PC-3 (cell line): ENCODE results near the gene MTMR11. TPM values are rescaled to one million over a fixed set of nuclear protein-coding genes. Genes with fewer than 3 reads are reported as not detected.
A peak's percentile ranks its signal among the peaks of the same experiment; 100 is the strongest.

Experiments
- ATAC-seq: fragments of 200-7000 bp; cut with Tn5 transposase; 2 replicates; pipeline ENCODE4 v1.9.1; 2020; ENCODE audit warnings: mild to moderate bottlenecking, moderate library complexity
- BruUV-seq: library from RNA; stranded (reverse); fragments of 400-500 nt; replicated peaks from 2 replicates; lab custom pipeline; 2021; lab: Mats Ljungman, UMichigan
- CTCF ChIA-PET: fragments of 300-600 bp; sonication (Branson Sonifier 250); formaldehyde crosslinking; loops from one replicate; lab custom pipeline; 2022; ENCODE audit warnings: antibody characterized with exemption; lab: Charles Lee
- POLR2A ChIA-PET: fragments of 300-600 bp; sonication (Branson Sonifier 250); formaldehyde crosslinking; loops from one replicate; lab custom pipeline; 2022; ENCODE audit warnings: antibody characterized with exemption; ENCODE audit not compliant: unreplicated experiment; lab: Charles Lee
- DNase-seq: peaks from one replicate; pipeline ENCODE4 v3.0.0-alpha.2; 2015
- H2AFZ ChIP-seq: fragments of 300-600 bp; sonication (generic); 2 replicates; pipeline ENCODE4 v1.6.0; 2016; ENCODE audit warnings: antibody characterized with exemption, low read length
- H3F3A ChIP-seq: fragments of 300-600 bp; sonication (generic); one replicate; pipeline ENCODE4 v1.6.0; 2017; ENCODE audit warnings: antibody characterized with exemption, low read length, control low read depth, mild to moderate bottlenecking; ENCODE audit not compliant: unreplicated experiment
- H3K27ac ChIP-seq: fragments of 300-600 bp; sonication (generic); 2 replicates; pipeline ENCODE4 v1.5.1; 2016; ENCODE audit warnings: mild to moderate bottlenecking, low read length
- H3K27me3 ChIP-seq: fragments of 300-600 bp; sonication (generic); 2 replicates; pipeline ENCODE4 v1.6.1; 2016; ENCODE audit warnings: low read length, mixed read lengths
- H3K36me3 ChIP-seq: fragments of 300-600 bp; sonication (generic); 2 replicates; pipeline ENCODE4 v1.6.1; 2016; ENCODE audit warnings: low read depth, mixed run types, low read length, mixed read lengths
- H3K4me1 ChIP-seq: fragments of 300-600 bp; sonication (generic); 2 replicates; pipeline ENCODE4 v1.5.1; 2016; ENCODE audit warnings: low read length; ENCODE audit not compliant: insufficient read depth
- H3K4me2 ChIP-seq: fragments of 300-600 bp; sonication (generic); 2 replicates; pipeline ENCODE4 v1.6.0; 2016; ENCODE audit warnings: low read length
- H3K4me3 ChIP-seq: fragments of 300-600 bp; sonication (generic); 2 replicates; pipeline ENCODE4 v1.5.1; 2016; ENCODE audit warnings: mild to moderate bottlenecking, low read length, mixed read lengths
- H3K79me2 ChIP-seq: fragments of 300-600 bp; sonication (generic); 2 replicates; pipeline ENCODE4 v1.6.1; 2017; ENCODE audit warnings: low read length, mixed read lengths
- H3K9ac ChIP-seq: fragments of 300-600 bp; sonication (generic); 2 replicates; pipeline ENCODE4 v1.6.0; 2016; ENCODE audit warnings: mild to moderate bottlenecking, low read length
- H3K9me2 ChIP-seq: fragments of 300-600 bp; sonication (generic); replicated peaks from 2 replicates; pipeline ENCODE4 v1.6.1; 2016; ENCODE audit warnings: mixed run types, low read length, mixed read lengths
- H3K9me3 ChIP-seq: fragments of 300-600 bp; sonication (generic); 2 replicates; pipeline ENCODE4 v1.6.1; 2016; ENCODE audit warnings: low read length, mixed read lengths
- H4K20me1 ChIP-seq: fragments of 300-600 bp; sonication (generic); 2 replicates; pipeline ENCODE4 v1.6.1; 2016; ENCODE audit warnings: low read length, mixed read lengths
- EZH2 ChIP-seq: fragments of 300-600 bp; sonication (generic); IDR thresholded peaks from one replicate; pipeline ENCODE4 v1.6.1; 2017; ENCODE audit warnings: antibody characterized with exemption, mild to moderate bottlenecking, low read length; ENCODE audit not compliant: unreplicated experiment
- EZH2phosphoT487 ChIP-seq: fragments of 300-600 bp; sonication (generic); IDR thresholded peaks from 2 replicates; pipeline ENCODE4 v1.6.1; 2018; ENCODE audit warnings: mild to moderate bottlenecking, antibody characterized with exemption, low read length, borderline replicate concordance
- intact Hi-C: fragments of 100-400 bp; cut with micrococcal nuclease; formaldehyde crosslinking; loops from 2 replicates; pipeline ENCODE4 v1.9.0; 2023
- total RNA-seq: library from RNA; depleted of rRNA; stranded (reverse); fragments of >200 nt; gene quantifications from 2 replicates; pipeline ENCODE4 v1.2.3, GENCODE V29; 2014
- TF ChIP-seq, protein P1 (sequence below): fragments of 300-600 bp; sonication (generic); conservative IDR thresholded peaks from 2 replicates; pipeline ENCODE4 v1.5.1; 2017; ENCODE audit warnings: antibody characterized with exemption, low read depth, mild to moderate bottlenecking, low read length

The MTMR11 gene
- total RNA-seq, 1 experiment from 2014 or later = 5.1 TPM

DNA sequence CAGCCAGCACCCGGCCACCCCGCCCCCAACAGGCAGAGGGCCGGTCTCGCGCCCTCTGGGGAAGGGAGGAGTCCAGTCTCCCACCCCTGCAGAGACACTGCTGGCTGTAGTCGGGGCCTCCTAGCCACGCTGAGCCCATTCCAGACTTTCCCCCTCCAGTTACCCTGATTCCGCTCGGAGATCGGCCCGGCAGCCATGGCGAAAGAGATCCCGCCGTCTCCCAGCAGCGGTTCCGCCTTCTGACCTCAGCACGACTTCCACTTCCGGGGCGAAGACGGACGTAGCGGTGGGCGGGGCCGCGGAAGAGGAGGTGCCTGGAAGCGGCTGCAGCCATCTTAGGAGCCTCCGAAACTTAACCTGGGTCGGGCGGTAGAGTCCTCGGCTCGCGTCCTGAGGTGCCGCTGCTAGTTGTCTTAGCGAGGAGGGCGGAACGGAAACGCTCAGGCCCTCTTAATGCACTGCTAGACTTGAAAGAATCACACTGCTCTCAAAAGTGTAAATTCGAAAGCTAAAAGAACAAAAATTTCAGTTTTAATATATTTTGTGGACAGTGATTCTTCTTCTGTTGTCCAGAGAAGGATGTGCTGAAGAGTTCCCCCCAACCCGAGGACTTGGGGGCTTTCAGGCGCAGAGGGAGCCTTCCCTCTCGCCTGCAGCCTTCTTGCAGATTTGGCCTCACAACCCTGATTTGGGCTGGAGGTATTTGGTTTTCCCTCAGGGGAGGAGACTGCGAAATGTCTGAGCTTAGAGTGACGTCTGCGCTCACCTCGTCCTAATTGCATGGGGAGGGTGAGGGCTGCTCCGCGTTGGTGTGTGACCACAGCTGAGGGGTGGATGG lies 8.9 kb downstream of the MTMR11 start, which contains the start of gene SF3B4:
Gene SF3B4, minus strand, starts transcription at position 241 of the 838 bp plus-strand sequence. Its CDS starts 44 bp downstream, at position 197.
- Histone ChIP-seq H3K4me3 (peak within 1 kb of the TSS; percentile 93), H4K20me1 (peaks cover 27% of the 10 kb centered on the region; the same call in 1 of the 2 replicates), H3K9ac (peak within 1 kb of the TSS; percentile 91), H3K79me2 (peaks cover 34% of the 10 kb centered on the region), H3K9me2 (no peaks in the 10 kb centered on the region), H3K4me2 (peak within 1 kb of the TSS; percentile 86), H3F3A (no peaks in the 10 kb centered on the region), H2AFZ (peak within 1 kb of the TSS; percentile 74), H3K27ac (peak within 1 kb of the TSS; percentile 77), H3K36me3 (peaks cover 44% of the 10 kb centered on the region), H3K4me1 (peaks cover 41% of the 10 kb centered on the region), H3K27me3 (no peaks in the 10 kb centered on the region), H3K9me3 (no peaks in the 10 kb centered on the region)
- TF ChIP-seq EZH2 (no peak), EZH2phosphoT487 (no peak)
- TF ChIP-seq, protein P1, sequence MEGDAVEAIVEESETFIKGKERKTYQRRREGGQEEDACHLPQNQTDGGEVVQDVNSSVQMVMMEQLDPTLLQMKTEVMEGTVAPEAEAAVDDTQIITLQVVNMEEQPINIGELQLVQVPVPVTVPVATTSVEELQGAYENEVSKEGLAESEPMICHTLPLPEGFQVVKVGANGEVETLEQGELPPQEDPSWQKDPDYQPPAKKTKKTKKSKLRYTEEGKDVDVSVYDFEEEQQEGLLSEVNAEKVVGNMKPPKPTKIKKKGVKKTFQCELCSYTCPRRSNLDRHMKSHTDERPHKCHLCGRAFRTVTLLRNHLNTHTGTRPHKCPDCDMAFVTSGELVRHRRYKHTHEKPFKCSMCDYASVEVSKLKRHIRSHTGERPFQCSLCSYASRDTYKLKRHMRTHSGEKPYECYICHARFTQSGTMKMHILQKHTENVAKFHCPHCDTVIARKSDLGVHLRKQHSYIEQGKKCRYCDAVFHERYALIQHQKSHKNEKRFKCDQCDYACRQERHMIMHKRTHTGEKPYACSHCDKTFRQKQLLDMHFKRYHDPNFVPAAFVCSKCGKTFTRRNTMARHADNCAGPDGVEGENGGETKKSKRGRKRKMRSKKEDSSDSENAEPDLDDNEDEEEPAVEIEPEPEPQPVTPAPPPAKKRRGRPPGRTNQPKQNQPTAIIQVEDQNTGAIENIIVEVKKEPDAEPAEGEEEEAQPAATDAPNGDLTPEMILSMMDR = no peak
- peak; percentile 96 for DNase-seq
- ChIA-PET POLR2A (interaction anchor here (0.5 to 1.4 kb wide), 4 partner anchors 40 to 234 kb away, joined by 4 to 9 read pairs (median 6); a partner anchor contains a TSS), CTCF (interaction anchor here (0.6 to 1.0 kb wide), 2 partner anchors 109 to 259 kb away, joined by 3 to 7 read pairs; no protein-coding TSS in a partner anchor)
- intact Hi-C loops = loop anchor here (1.0 kb wide), 1 partner anchor 10 kb away; no protein-coding TSS in a partner anchor
- BruUV-seq = TSS peak; percentile 96
- peak; percentile 96 for ATAC-seq

DNA sequence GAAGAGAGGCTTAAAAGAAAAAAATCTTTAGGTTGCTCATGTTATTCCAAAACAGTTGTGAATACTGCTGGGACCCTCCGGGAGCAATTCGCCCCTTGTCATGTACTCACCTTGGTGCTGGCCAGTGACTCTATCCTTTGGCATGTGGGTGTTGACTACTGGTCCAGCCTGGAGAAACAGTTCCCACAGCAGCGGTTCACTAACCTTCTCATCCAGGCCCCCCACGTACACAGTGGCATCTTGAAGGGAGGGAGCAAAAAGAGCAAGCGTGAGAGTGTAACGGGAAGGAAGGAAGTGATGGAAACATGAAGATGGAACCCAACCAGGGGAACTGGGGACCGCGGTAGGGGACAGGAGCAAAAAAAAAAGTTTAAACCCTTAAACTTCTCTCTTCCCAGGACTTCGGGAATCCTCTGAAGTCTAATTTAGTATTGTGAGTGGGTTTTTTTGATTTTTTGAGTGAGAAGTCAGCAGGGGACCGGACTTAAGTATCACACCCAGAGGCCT lies 9.6 kb downstream of the MTMR11 start:
- TF ChIP-seq, protein P1 = no peak
- TF ChIP-seq EZH2phosphoT487 (no peak), EZH2 (no peak)
- peaks cover 27% of the 10 kb centered on the region; the same call in 1 of the 2 replicates for H4K20me1 ChIP-seq
- peak overlapping the region; percentile 74 for H2AFZ ChIP-seq
- ATAC-seq = no peak
- peaks cover 41% of the 10 kb centered on the region for H3K4me1 ChIP-seq
- H3K9me3 ChIP-seq = no peaks in the 10 kb centered on the region
- intact Hi-C loops = loop anchor here (1.0 kb wide), 1 partner anchor 10 kb away; no protein-coding TSS in a partner anchor
- peak overlapping the region; percentile 93 for H3K4me3 ChIP-seq
- H3K36me3 ChIP-seq = peaks cover 48% of the 10 kb centered on the region
- DNase-seq = peak; percentile 18
- no peaks in the 10 kb centered on the region for H3K27me3 ChIP-seq
- H3K9me2 ChIP-seq = no peaks in the 10 kb centered on the region
- peak overlapping the region; percentile 86 for H3K4me2 ChIP-seq
- peak overlapping the region; percentile 77 for H3K27ac ChIP-seq
- H3K79me2 ChIP-seq = peaks cover 34% of the 10 kb centered on the region
- H3K9ac ChIP-seq = peak overlapping the region; percentile 91
- no TSS peak for BruUV-seq
- H3F3A ChIP-seq = no peaks in the 10 kb centered on the region
- ChIA-PET POLR2A (no interaction called here), CTCF (no interaction called here)
